Adrenal gland (tissue), 12 donors: Measurements from ENCODE around the gene SZRD1. TPM values are rescaled to one million over a fixed set of nuclear protein-coding genes. Genes with fewer than 3 reads are reported as not detected.

ENCODE experiments used
- DNase-seq, 7 donors: peaks; one replicate each; pipeline ENCODE4 v3.0.0-alpha.2; 2019 to 2020
- H3K27ac ChIP-seq, 5 donors: fragments of 200-600 bp; sonication (generic) in 4 of 5; 1 replicate in 3 of 5; 2 replicates in 2 of 5; pipeline versions ENCODE4 v1.5.1 to v1.8.0; 2016 to 2020; ENCODE audit warnings: mild to moderate bottlenecking in 1 of 5
- H3K27me3 ChIP-seq: fragments of 200-600 bp; 2 replicates; pipeline ENCODE4 v1.8.0; 2021
- H3K36me3 ChIP-seq, 2 donors: fragments of 200-600 bp; replicated peaks in 1 of 2; 1 replicate in 1 of 2; 2 replicates in 1 of 2; pipeline versions ENCODE4 v1.5.1 to v1.8.0; 2018 to 2022
- H3K4me1 ChIP-seq, 2 donors: fragments of 200-600 bp; replicated peaks in 1 of 2; 1 replicate in 1 of 2; 2 replicates in 1 of 2; pipeline versions ENCODE4 v1.5.1 to v1.8.0; 2018 to 2021
- H3K4me3 ChIP-seq, 4 donors: fragments of 200-600 bp; sonication (generic) in 3 of 4; one replicate each; pipeline ENCODE4 v1.5.1; 2016 to 2018
- H3K9me3 ChIP-seq, 3 donors: fragments of 200-600 bp; sonication (generic) in 1 of 3; replicated peaks in 1 of 3; 1 replicate in 2 of 3; 2 replicates in 1 of 3; pipeline versions ENCODE4 v1.5.1 to v1.8.0; 2016 to 2021
- CTCF ChIP-seq, 6 experiments: fragments of 450-650 bp in 4 of 6; fragments of 200-600 bp in 2 of 6; sonication (generic) in 1 of 6; IDR thresholded peaks; 1 replicate in 5 of 6; 2 replicates in 1 of 6; pipeline versions ENCODE4 v1.5.1 to v1.8.0; 2016 to 2021; ENCODE audit warnings: antibody characterized with exemption in 6 of 6, mild to moderate bottlenecking in 2 of 6, moderate library complexity in 1 of 6
- POLR2A ChIP-seq, 2 donors: fragments of 450-650 bp; IDR thresholded peaks; one replicate each; pipeline ENCODE4 v1.6.1; 2017; ENCODE audit warnings: antibody characterized with exemption in 2 of 2, mild to moderate bottlenecking in 2 of 2, moderate library complexity in 1 of 2
- WGBS, 4 donors: extraction: QIAGEN DNeasy Blood & Tissue Kit in 2 of 4; methylation state at CpG; one replicate each; pipeline versions ENCODE4 v1.1.5 to v1.1.7; 2013 to 2017; 5-methylcytosine and 5-hydroxymethylcytosine counted together
- intact Hi-C, 2 donors: fragments of 100-400 bp; cut with DNase I; formaldehyde crosslinking; loops; one replicate each; pipeline versions ENCODE4 v1.14.1 to v1.15.0; 2022 to 2023
- polyA plus RNA-seq, 3 donors: library from polyadenylated mRNA; stranded (reverse); fragments of 200-250 nt in 2 of 3; fragments of 350-450 nt in 1 of 3; fragmentation: Illumina TruSeq in 1 of 3; extraction: RNeasy Lipid Tissue Mini Kit (QIAGEN cat#74804) in 1 of 3; gene quantifications; one replicate each; pipeline ENCODE4 v1.2.3, GENCODE V29; 2013 to 2014
- total RNA-seq, 9 donors: library from RNA; depleted of rRNA in 4 of 9; stranded (reverse); fragments of >200 nt in 4 of 9; fragments of 120-200 nt in 1 of 9; fragmentation: NEBNext Ultra II Directional in 1 of 9; extraction: Animal tissue kit (Norgen Biotek cat#: 25700) in 1 of 9; gene quantifications; one replicate each; pipeline versions ENCODE4 v1.1.0 to v1.2.4, GENCODE V29; 2013 to 2023
- donor health status: healthy with polysubstance abuse.
- donor health status: Bipolar disorder and iron deficiency.
- donor health status: DM: yes; HTN: yes; CAD: no.
- donor health status: DM: no; HTN: no; CAD: no.
- donor health status: DM: no; HTN: no; CAD: no.
- donor health status: DM: yes; HTN: yes; CAD: no.

SZRD1 gene
- total and polyA plus RNA-seq, 12 donors = 46.8 to 152 (median 89.0) TPM

DNA sequence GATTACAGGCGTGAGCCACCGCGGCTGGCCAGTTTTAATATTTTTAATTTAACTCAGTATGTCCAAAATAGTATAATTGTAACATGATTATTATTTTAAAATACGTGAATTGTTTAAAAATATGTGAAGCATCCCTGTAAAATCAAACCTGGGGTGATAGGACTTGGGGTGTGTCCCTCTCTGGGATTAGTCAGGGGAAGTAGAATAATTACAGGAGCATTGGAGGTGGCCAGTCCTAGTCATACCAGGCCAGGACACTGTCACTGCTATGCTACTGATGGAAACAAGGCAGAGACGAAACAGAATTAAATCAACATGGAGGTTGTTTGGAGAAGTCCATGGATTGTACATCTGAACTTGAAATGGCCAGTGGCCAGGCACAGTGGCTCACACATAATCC, 16.8 kb downstream of the SZRD1 start:
- Histone ChIP-seq H3K4me3 (no peak overlapping the region), H3K36me3 (no peaks in the 10 kb centered on the region), H3K27me3 (no peaks in the 10 kb centered on the region), H3K4me1 (peaks cover 21 to 57% of the 10 kb centered on the region in 2 donors), H3K9me3 (no peaks in the 10 kb centered on the region), H3K27ac (peak overlapping the region in 1 of 5 donors; percentile 36)
- WGBS, 4 donors = 89 to 96% (median 92%) methylated on average over 5 of the region's 5 CpGs
- no peak for TF ChIP-seq CTCF (IDR thresholded peaks at IDR 0.05)
- TF ChIP-seq POLR2A (IDR thresholded peaks at IDR 0.05) = no peak
- intact Hi-C loops = no loop called here
- DNase-seq = no peak

DNA sequence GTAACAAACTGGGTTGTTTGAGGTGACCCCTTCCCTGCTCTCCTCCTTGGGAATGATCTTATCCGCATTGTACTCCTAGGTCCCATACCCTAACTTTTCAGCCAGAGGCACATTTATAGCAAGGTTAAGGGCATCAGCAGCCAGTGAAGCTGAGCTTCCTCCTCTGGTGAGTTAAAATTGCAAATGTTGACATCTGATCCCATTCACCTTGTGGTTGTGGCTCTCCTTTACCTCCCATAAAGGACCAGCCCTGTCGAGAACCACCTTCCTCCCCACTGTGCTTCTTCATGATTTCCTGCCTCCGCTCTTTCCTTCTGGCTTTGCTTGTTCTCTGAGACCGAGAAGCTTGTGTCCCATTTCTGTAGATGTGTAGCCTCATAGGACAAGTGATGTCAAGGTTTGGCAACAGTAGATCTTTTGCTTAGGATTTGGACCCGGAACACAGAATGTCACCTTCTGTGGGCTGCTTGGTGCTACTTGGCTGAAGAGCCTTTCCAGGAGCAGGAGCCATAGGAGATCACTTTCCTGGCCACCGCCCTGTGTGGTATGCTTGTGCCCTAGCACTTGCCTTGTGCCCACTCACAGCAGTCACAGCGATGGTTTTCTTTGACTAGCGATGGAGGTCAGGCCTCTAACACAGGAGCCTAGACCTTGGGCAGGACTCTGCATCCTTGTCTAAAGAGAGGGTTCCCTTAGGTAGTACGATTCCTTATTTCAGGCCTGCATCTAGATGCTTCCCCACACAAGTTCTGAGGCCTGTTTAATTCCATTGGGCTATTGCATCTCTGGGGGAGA, 18.8 kb downstream of the SZRD1 start:
- Histone ChIP-seq H3K36me3 (no peaks in the 10 kb centered on the region), H3K9me3 (no peaks in the 10 kb centered on the region), H3K27me3 (no peaks in the 10 kb centered on the region), H3K4me3 (no peak overlapping the region), H3K4me1 (peaks cover 21 to 54% of the 10 kb centered on the region in 2 donors), H3K27ac (peak overlapping the region; percentile 42 to 84 (median 72))
- TF ChIP-seq CTCF (IDR thresholded peaks at IDR 0.05) (no peak), POLR2A (IDR thresholded peaks at IDR 0.05) (no peak)
- 69 to 85% (median 75%) methylated on average over 9 of the region's 9 CpGs for WGBS, 4 donors
- DNase-seq = no peak
- intact Hi-C loops = no loop called here

GRCh38 chr1:16386454-16387113, 19.5 kb downstream of the SZRD1 start:
- Histone ChIP-seq H3K36me3 (no peaks in the 10 kb centered on the region), H3K4me1 (peaks cover 28 to 62% of the 10 kb centered on the region in 2 donors), H3K27ac (peak overlapping the region; percentile 42 to 84 (median 72)), H3K9me3 (no peaks in the 10 kb centered on the region), H3K4me3 (peak overlapping the region in 1 of 4 donors; percentile 47), H3K27me3 (no peaks in the 10 kb centered on the region)
- intact Hi-C loops = no loop called here
- 26 to 34% (median 30%) methylated on average over 5 of the region's 5 CpGs for WGBS, 4 donors
- peak; percentile 71 to 88 (median 83) for DNase-seq
- no peak for TF ChIP-seq CTCF (IDR thresholded peaks at IDR 0.05)
- TF ChIP-seq POLR2A (IDR thresholded peaks at IDR 0.05) = no peak
